Activated CD4-positive, alpha-beta T cell treated with anti-CD3 and anti-CD28 coated beads, Interleukin-10, Interleukin-2, amounts not matched to agents 100 ng/mL and 50 ng/mL, durations not matched to agents 16 hours and 8 hours (primary cell): ENCODE measurements around the gene SUPT4H1.

Source experiments
- DNase-seq: peaks from one replicate; pipeline ENCODE4 v3.0.0-alpha.2; 2020

Gene SUPT4H1

DNA sequence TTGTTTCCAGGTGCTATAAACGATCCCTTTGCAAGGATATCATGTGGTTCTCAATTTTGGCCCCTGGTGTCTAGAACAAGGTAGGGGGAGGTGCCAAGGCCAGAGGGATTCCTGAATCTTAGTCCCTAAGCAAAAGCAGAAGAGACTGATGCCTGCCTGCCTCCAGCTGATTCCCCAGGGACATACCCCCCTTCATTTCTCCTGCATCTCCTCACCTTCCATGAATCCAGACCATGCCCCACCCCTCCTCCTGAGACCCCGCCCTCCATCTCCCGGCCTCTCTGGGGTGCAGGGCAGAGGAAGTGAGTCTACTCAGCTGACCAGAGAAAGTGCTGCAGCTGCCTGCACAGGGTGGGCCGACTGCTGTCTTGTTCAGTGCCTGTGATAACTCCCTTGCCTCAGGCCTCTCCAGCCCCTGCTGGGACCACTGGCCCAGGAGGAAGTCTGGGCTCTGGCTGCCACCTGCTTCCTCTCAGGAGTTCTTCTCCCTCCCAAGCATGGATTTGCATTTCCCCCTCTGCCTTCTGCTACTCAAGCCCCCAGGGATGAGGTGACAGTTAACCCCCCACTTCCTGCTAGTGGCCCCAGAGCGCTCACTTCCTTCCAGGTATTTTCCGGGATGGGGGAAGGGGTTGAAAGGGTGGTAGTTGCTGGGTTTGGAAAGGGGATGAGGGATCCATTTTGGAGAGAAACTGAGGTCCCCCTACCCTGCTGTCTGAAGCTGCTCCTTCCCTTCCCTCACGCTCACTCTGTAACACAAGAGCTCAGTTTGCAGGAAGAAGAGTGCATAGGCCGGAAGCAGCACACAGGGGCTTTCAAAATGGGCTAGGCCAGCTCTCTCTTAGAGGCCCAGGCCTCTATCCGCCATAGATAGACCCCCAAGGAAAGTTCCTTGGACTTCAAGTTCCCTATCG, 12.9 kb downstream of the SUPT4H1 start:
- peak; percentile 96 for DNase-seq

DNA sequence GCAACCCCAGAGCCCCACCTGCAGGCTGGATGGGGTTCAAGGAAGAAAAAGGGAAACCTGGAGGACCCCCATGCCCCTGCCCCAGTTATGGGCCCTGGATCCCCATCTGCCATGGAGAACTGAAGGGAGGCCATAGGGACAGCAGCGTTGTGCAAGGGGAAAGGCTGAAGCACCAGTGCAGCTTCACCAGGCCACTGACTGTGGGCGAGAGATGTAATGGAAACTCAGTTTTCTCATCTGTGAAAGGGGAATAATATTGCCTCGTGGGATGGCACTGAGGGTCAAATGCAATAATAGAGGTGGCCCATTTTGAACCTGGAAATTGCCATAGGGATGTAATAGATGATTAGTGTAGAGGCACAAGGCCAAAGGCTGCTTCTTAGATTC, 13.6 kb downstream of the SUPT4H1 start:
- DNase-seq: no peak

DNA sequence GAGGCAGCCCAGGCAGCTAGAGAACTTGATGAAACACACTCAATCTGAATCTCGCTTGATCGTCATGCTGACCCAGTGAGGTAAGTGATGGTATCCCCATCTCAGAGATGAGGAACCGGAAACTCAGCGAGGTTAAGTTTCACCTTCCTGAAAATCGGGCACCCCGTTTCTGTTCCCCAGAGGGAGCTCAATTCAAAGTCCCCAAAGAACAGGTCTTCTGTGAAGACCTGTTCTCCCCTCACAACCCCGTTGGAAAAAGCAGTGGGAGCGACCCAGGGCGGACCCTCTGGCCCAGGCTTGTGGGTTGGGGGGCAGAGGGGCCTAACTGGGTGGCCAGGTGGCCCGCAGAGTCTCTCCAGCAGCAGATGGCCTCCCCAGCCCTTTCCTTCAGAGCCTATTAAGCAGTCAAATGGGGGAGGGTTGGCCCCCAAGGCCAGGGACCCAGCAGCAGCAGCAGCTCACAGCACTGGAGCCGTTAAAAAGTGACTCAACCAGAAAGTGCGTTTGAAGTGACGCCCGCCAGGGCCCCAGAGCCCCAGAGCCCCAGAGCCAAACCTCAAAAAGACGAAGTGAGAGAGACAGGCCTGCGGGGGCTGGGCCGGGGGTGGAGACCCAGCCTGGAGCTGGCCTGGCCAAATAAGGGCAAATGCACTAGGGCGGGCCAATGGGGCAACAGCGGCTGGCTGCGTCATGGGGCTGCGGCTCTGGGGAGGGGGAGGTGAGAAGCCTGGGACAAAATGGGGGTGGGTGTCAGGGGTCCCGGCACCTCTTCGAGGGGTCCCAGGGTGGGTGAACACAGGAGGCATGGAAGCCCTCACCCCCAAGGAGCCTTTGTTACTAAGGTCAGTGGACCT, 14.2 kb downstream of the SUPT4H1 start:
- peak; percentile 99 for DNase-seq

DNA sequence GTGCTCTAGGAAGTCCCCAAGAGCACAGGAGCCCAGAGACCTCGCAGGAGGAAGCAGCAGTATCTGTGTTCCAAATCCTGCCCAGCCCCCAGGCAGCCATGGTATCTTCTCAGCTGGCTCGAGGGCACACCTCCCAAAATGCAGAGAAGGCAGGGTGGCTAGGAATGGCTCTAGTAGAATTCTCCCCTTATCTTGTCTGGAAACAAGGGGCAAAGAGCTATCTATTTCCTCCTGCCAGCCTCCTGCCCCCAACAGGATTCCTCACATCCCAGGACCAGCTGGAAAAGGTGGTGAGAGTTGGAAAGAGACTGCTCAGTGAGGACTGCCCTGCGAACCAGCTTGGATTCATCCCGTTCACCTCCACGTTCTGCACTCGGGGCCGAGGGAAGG, 14.8 kb downstream of the SUPT4H1 start:
- DNase-seq: peak; percentile 81

DNA sequence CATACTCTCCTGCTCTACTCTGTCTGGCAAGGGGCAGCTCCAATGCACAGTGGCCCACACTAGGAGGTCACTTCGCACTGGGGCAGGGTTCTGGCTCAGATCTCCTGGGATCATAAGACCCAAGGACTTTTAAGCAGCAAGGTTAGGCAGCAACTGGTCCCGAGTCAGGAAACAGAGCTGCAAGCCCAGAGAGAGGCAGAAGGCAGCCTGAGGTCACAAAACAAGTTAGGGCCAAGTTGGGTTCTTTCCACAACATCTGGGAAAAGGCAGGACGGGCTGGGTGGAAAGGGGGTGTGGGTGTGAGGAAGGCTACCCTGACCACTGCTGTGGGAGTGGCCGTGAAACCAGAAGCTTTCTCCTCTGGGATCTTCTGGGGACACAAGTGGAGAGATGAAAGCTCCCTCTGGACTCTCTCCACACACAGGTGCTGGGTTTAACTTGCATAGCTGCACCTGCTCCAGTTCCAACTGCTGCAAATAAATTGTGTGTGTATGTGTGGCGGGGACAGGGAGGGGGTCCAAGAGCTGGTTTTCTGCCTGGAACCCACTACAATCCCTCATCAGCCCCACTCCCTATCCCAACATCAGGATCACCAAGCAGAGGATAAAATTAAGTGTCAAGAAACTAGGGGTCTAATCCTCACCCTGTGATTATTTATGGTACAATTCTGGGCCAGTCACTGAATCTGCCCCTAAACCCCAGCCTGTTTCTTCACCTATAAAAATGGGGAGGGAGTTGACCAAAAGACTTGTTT, 15.4 kb downstream of the SUPT4H1 start:
- DNase-seq: peak; percentile 66

DNA sequence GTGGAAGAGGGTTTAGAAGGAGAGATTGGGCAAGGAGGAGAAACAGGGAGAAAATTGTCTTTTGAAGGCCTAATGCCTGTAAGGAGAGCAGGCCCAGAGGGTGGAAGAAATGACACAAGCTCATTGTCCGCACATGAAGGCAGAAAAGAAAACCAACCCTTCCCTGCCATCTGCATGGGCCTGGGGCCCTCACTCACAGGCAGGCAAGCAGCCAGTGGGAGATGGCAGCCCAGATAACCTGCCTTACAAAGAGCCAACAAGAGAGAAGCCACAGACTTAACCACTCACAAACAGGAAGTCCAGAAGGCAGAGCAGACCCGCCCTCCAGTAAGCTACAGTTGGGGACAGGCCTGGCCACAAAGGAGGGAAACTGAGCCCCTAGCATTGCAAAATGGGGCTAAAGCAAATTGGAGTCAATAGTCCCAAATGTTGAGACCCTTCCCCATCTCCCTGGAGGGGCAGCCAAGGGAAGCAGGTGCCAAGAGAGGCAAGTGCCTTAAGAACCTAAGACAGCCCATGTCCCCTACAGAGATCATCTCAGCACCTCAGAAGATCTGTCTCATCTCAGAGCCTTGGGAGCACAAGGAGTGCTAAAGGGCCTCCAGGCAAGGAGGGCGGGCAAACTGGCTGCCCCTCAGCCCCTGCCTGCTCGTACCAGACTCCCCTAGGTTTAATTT, 16.1 kb downstream of the SUPT4H1 start:
- peak; percentile 95 for DNase-seq

DNA sequence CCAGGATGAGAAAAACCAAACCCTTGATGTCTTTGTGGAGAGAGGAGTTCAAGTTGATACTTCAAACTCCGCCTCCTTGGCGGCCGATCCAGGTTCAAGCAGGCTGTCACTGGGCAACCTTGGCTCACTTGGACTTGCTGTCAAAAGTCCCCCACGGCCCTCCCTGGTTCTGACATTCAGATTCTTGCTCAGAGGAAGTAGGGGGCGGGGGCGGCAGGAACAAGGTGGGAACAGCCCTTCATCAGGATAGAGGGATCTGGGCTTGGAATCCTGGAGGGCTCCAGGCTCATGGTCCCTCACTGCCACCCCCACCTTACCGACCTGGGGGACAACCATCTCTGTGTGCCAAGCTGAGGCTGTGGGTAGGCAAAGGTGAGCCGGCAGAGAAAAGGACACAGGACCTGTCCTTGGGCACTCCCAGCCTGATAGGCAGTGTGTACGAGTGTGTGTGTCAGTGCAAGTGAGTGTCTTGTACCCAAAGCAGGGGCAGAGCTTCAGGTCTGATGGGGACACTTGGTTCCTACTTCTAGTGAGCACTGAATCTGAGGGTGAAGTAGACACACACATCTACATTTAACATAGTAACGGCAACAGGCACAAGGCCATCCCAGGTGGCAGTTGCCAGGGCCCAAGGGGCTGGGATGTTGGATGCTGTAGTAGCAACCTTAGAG, 16.8 kb downstream of the SUPT4H1 start:
- DNase-seq: peak; percentile 85

DNA sequence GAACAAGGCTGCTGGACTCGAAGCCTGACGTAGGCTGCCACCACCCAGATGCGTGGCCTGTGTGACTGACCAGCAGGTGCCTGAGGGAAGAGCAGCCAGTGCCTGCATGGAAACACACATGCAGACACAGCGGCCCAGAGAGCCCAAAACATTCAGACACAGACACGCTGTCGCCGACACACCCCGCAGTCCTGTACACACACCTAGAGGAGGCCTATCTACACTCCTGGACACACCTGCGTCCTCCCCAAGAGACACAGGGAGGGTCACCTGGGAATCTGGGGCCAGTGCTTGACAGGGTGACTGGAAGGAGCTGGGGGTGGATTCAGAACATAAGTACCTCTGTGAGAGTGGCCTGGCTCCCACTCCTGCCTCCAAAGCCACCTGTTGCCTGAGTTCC, 17.3 kb downstream of the SUPT4H1 start:
- DNase-seq: no peak

DNA sequence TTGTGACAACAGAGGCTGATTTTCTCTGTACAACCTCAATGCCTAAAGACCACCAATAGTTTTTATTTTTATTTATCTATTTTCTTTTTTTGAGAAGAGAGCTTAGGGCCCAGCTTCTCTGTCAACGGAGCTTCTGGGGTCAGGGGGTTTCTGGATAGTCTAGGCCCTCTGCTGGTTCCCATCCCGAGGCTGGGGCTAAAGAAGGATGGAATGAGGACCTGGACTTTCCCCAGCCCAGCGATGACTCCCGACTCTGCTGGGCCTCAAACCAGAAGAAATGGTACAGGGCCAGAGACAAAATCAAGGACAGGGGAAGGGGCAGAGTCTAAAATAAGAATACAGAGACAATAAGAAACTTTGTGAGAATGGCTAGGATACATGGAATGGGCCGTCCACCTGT, 17.7 kb downstream of the SUPT4H1 start:
- DNase-seq: no peak

DNA sequence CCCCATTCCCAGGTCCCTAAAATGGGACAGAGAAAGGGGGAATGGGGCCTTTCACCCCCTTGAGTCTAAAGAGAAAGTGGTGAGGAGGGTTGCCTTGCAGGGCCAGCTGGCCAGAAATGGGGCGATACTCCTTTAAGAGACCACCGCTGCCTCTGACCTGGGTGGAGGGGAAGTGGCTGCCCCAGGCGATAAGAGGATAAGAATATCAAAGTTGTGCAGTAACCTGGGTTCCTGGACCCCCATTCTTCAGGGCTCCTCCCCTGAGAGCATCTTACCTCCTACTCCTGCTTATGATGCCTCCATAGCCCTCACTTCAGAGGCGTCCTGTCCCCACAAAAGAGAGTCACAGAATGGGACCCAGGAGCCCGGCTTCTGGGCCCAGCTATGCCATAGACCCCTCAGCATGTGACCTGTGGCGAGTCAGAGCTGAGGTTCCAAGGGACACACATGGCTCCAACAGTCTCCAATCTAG, 18.2 kb downstream of the SUPT4H1 start:
- peak; percentile 62 for DNase-seq

DNA sequence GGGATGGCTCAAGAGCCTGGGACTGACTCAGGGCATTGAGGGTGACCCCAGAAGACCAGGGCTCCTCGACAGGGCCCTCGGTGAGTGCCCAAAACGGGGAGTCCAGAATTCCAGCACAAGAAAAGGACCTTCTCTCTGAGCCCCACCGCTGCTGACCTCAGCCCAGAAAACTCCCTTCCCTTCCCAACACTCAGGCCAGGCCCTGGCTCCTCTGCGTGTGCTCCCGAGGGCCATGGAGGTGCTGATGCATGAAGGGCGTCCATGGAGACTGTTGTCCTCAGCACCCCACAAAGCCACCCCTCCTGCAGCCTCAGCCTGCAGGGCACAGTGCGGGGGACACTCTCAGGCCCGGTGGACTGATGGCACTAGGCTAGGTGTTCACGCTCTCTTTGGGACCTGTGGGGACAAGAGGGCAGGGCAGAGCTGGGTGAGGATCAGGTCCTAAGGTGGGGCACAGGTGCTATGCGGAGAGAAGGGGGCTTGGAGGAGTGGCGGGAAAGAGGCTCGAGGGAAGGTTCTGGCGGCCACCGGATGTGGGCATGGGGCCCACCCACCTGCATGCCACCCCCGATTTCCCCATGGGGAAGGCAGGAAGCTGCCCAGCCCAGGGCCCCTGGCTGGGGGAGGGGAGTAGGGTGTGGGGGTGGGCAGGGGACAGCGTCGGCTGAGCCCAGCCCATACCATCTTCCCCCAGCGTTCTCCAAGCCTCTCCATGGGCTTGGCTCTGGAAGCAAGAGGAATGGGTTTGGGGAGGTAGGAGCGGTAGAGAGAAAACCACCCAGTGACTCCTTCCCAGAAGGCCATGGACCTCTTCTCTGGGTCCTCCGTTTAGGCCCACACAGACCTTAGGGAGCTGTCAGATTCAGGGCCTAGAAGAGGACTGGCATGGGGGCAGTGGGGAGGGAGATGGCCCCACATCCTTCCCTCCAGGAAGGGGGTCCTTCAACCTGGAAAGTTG, 18.9 kb downstream of the SUPT4H1 start:
- DNase-seq: peak; percentile 92

DNA sequence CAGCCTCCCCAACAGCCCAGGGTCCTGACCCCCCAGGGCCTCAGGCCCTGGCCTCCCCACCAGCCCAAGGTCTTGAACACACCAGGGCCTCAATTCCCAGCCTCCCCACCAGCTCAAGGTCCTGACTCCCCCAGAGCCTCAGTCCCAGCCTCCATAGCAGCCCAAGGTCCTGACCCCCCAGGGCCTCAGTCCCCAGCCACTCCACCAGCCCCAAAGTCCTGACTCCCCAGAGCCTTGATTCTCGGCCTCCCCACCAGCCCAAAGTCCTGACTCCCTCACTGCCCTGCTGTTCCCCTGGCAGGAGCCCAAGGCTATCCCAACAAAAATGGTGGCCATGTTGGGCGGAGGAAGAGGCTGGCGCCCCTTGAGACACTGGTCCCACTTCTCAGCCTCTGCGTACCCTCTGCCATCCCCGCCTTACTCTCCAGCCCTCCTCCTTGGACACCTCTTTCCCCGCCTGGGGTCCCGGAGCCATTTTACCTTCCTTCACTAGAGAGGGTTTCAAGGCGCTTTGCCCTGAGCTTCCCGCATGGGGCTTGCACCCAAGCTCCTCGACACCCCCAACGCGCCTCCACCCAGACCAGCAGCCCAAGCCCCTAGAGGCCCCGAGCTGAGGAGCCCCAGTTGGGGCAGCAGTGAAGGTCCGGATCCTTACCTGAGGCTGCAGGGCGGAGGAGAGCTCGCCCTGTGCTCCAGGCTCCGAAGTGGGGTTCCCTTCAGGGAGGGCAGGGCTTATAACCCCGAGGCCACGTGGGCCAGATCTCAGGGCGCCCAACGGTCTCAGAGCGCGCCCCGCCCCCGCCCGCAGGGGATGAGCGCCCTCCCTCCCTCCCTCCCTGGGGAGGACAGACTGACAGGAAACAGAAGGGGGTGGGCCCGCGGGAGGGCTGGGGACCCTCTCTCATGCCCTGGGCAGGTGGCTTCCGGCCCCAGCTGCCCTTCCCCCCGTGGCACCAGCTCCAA, 19.9 kb downstream of the SUPT4H1 start:
- peak; percentile 98 for DNase-seq

DNA sequence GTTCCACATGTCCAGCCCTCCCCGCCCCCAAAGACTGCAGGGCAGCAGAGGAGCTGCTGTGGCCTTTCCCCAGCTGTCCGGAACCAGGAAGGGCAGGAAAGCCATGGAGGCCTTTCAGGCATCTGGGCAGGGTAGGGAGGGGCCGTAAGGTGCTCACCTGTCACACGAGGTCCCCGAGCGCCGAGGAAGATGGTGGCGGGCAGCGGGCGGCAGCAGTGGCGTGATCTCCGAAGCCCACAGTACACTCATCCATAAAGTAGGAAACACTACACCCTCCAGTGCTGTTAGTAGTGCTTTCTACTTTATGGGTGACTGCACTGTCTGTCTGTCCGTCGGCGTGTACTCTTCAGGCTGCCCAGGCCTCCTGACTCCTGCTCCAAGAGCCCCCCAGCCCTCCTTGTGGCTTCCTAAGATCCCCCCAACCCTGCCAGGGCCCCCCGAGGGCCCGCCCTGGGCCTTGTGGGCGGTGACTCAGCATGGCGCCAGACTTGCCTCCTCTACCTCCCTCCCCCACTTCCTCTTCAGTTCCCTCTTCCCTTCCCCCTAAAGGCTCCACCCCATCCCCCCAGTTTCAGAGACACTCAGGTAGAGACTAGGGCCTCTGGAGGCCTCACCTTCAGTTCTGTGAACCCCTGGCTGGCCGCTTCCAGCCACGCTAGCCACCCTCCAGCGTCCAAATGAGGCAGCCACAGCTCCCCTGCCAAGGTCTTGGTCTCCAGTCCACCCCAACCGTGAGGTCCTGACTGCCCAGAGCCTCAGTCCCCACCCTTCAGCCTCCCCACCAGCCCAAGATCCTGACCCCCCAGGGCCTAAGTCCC, 20.8 kb downstream of the SUPT4H1 start:
- DNase-seq: peak; percentile 88

DNA sequence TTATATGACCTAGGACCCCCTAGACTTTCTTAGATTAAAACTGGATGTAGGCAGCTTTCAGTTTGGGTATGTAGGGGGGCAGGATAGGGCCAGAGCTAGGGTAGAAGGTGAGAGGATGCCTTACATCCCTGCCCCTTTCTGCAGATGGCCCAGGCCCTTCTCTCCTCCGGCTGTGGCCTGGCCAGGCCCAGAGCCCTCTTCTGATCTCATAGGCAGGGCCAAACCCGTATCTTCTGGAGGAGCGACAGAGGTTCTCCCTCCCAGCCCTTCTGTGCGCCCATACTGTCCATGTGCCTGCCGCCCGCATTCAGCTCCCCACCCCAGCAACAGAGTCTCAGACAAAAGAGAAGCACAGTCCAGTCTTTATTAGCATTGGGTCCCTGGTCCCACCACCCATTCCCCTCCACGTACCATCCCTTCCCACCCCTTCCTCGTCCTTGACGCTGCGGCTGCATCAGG, 21.4 kb downstream of the SUPT4H1 start:
- DNase-seq: peak; percentile 89

DNA sequence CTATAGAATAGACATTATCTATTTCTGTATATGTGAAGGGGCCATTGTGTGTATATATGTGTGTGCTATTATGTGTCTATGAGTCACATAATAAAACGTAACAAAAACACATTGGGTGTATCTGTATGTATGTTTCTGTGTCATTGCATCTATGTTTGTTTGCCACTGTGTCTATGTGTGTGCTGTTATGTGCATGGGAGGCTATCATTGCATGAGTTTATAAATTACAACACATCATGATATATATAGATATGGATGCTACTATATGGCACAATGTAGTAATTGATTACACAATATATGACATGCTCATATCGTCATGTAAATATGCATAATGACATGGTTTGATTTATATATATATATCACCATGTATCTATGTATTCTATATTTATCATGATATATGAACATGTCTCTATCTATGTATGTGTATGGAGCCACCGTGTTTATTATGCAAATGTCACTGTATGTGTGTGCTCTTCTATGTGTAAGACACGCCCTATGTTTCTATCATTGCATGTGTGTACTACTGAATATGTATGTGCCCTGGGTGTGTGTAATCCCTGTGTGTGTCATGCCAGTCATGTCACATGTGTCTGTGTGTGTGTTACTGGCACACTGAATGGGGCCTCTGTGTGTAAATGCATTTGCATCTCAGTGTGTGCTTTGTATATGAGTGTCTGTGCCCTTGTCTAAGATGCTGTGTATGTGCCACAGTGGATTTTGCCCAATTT, 22.0 kb downstream of the SUPT4H1 start:
- peak; percentile 95 for DNase-seq

DNA sequence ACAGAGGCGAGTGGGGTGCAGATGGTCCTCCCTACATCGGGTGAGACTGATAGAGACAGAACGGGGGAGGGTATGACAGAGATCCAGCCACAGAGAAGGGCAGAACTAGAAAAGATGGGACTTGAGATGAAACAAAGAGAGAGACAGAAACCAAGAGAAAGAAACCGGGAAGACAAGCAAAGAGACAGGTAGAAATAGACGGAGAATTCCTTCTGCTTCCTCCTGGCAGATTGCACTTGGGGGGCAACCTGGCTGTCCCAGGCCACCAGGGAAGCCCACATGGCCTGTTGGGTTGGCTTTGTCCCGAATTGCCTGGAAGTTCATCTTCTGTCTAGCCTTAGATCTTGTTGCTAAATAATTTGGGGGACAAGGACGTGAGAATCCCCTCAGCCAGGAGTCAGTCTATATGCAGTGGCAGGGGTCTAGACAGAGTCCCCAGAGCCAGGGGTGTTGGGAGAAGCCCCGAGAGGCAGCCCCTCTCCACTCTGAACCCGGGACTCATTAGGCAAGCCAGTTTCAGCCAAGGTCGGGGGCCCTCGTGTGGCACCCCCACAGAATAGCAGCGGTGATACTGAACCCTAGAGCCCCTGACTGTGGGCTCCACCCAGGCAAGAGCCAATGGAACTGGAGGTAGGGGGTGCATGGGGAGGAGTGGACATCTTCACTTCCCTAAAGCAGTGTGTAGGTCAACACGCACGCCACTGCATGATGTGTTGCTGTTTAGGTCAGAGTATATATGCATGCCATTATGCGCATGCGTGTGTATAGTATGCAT, 22.8 kb downstream of the SUPT4H1 start:
- DNase-seq: peak; percentile 98
